ENCODE measurements around the gene RSRC2. TPM values are rescaled to one million over a fixed set of nuclear protein-coding genes. Genes with fewer than 3 reads are reported as not detected.

The RSRC2 gene
- total and polyA plus RNA-seq, 9 of the 15 experiments (the other 6 are each of a cell fraction or from before 2014, with no cell fraction given), result 52.6 to 123 (median 80.3) TPM

DNA sequence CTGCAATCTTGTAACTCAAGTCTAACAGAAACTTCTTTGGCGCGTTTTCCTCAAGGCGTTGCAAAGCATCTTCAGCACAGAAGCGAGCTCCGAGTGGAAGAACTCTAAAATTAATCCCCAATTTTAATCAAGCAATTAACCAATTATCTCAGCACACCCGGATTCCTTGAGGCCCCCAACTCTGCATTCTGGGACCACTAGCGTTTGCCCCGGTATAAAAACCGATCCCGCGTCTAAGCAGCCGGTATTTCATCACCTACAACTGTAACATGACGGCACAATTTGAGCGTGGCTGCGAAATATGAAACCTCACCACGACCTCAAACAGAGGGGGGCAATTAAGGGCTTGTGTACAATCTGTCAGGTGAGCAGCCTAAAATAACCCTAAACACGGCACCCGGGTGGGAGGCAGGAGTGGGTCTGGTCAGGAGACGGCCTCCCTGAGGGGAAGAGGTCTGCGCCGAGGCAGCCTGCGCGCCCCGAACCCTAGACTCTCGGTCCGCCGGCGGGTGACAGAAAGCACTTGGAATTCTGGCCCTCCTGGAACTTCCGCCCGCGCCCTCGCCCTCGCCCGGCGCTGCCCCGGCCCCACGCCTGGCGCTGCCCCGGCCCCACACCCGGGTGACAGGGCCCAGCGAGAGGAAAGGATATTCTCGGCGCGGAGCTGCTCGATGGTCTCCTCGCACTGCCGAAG is 26.6 kb downstream of the RSRC2 start (continued):
- TF ChIP-seq KDM5B (IDR thresholded peaks at IDR 0.05; ENCODE audit: insufficient replicate concordance, low read depth, low read length), result no peak
- peak; percentile 57 for TF ChIP-seq RBBP5 (IDR thresholded peaks at IDR 0.05; ENCODE audit: borderline replicate concordance, insufficient read depth, low read length, poor library complexity, severe bottlenecking)
- TF ChIP-seq SRSF9 (IDR thresholded peaks at IDR 0.05; ENCODE audit: borderline replicate concordance, low read depth, low read length), result no peak
- TF ChIP-seq SRSF3 (IDR thresholded peaks at IDR 0.05; ENCODE audit: insufficient read depth, low read length), result peak; percentile 91; the same call in 1 of the 2 replicates
- TF ChIP-seq DDX20 (tag; IDR thresholded peaks at IDR 0.05; ENCODE audit: low read depth), result no peak
- no peak for TF ChIP-seq FOS (IDR thresholded peaks at IDR 0.05; ENCODE audit: extremely low read depth, insufficient read length)
- TF ChIP-seq, protein P1, sequence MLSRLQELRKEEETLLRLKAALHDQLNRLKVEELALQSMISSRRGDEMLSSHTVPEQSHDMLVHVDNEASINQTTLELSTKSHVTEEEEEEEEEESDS (CRISPR knock-in tag; IDR thresholded peaks at IDR 0.05), result no peak
- TF ChIP-seq HSF4 (CRISPR knock-in tag; IDR thresholded peaks at IDR 0.05; ENCODE audit: borderline replicate concordance), result no peak
- no peak for TF ChIP-seq ZNF121 (CRISPR knock-in tag; conservative IDR thresholded peaks at IDR 0.05)
- TF ChIP-seq, protein P2, sequence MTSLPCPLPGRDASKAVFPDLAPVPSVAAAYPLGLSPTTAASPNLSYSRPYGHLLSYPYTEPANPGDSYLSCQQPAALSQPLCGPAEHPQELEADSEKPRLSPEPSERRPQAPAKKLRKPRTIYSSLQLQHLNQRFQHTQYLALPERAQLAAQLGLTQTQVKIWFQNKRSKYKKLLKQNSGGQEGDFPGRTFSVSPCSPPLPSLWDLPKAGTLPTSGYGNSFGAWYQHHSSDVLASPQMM (CRISPR knock-in tag; IDR thresholded peaks at IDR 0.05), result no peak
- no peak for TF ChIP-seq SMARCC2 (IDR thresholded peaks at IDR 0.05; ENCODE audit: low read depth)
- no peak for TF ChIP-seq LEF1 (IDR thresholded peaks at IDR 0.05)
- TF ChIP-seq, protein P3, sequence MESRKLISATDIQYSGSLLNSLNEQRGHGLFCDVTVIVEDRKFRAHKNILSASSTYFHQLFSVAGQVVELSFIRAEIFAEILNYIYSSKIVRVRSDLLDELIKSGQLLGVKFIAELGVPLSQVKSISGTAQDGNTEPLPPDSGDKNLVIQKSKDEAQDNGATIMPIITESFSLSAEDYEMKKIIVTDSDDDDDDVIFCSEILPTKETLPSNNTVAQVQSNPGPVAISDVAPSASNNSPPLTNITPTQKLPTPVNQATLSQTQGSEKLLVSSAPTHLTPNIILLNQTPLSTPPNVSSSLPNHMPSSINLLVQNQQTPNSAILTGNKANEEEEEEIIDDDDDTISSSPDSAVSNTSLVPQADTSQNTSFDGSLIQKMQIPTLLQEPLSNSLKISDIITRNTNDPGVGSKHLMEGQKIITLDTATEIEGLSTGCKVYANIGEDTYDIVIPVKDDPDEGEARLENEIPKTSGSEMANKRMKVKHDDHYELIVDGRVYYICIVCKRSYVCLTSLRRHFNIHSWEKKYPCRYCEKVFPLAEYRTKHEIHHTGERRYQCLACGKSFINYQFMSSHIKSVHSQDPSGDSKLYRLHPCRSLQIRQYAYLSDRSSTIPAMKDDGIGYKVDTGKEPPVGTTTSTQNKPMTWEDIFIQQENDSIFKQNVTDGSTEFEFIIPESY (CRISPR knock-in tag; IDR thresholded peaks at IDR 0.05), result no peak
- TF ChIP-seq, protein P4, sequence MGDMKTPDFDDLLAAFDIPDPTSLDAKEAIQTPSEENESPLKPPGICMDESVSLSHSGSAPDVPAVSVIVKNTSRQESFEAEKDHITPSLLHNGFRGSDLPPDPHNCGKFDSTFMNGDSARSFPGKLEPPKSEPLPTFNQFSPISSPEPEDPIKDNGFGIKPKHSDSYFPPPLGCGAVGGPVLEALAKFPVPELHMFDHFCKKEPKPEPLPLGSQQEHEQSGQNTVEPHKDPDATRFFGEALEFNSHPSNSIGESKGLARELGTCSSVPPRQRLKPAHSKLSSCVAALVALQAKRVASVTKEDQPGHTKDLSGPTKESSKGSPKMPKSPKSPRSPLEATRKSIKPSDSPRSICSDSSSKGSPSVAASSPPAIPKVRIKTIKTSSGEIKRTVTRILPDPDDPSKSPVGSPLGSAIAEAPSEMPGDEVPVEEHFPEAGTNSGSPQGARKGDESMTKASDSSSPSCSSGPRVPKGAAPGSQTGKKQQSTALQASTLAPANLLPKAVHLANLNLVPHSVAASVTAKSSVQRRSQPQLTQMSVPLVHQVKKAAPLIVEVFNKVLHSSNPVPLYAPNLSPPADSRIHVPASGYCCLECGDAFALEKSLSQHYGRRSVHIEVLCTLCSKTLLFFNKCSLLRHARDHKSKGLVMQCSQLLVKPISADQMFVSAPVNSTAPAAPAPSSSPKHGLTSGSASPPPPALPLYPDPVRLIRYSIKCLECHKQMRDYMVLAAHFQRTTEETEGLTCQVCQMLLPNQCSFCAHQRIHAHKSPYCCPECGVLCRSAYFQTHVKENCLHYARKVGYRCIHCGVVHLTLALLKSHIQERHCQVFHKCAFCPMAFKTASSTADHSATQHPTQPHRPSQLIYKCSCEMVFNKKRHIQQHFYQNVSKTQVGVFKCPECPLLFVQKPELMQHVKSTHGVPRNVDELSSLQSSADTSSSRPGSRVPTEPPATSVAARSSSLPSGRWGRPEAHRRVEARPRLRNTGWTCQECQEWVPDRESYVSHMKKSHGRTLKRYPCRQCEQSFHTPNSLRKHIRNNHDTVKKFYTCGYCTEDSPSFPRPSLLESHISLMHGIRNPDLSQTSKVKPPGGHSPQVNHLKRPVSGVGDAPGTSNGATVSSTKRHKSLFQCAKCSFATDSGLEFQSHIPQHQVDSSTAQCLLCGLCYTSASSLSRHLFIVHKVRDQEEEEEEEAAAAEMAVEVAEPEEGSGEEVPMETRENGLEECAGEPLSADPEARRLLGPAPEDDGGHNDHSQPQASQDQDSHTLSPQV (IDR thresholded peaks at IDR 0.05), result no peak
- TF ChIP-seq, protein P5, sequence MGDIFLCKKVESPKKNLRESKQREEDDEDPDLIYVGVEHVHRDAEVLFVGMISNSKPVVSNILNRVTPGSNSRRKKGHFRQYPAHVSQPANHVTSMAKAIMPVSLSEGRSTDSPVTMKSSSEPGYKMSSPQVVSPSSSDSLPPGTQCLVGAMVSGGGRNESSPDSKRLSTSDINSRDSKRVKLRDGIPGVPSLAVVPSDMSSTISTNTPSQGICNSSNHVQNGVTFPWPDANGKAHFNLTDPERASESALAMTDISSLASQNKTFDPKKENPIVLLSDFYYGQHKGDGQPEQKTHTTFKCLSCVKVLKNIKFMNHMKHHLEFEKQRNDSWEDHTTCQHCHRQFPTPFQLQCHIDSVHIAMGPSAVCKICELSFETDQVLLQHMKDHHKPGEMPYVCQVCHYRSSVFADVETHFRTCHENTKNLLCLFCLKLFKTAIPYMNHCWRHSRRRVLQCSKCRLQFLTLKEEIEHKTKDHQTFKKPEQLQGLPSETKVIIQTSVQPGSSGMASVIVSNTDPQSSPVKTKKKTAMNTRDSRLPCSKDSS (IDR thresholded peaks at IDR 0.05; ENCODE audit: low read depth, partially characterized antibody), result no peak
- no peak for TF ChIP-seq NFRKB (IDR thresholded peaks at IDR 0.05; ENCODE audit: low read depth)
- peak; percentile 82; the same call in 1 of the 2 replicates for TF ChIP-seq ZC3H4 (CRISPR knock-in tag; IDR thresholded peaks at IDR 0.05; ENCODE audit: borderline replicate concordance)
- TF ChIP-seq ZNF583 (CRISPR knock-in tag; IDR thresholded peaks at IDR 0.05), result no peak
- 0 out of 2 replicates have a peak, but pooled peaks have one; percentile 39 for TF ChIP-seq STAG1 (CRISPR knock-in tag; IDR thresholded peaks at IDR 0.05; ENCODE audit: borderline replicate concordance)

All from K562 (cell line).